A673 (cell line): ENCODE measurements around the gene RAP1GAP2.

Experiments
- EZH2 ChIP-seq: fragments of 200-600 bp; sonication (generic); IDR thresholded peaks from 2 replicates; pipeline ENCODE4 v1.6.1; 2017; ENCODE audit warnings: borderline replicate concordance, low read depth, mild to moderate bottlenecking, mixed read lengths, antibody characterized with exemption, low read length; ENCODE audit not compliant: poor library complexity, severe bottlenecking
- TF ChIP-seq, protein P1 (sequence below): fragments of 300-800, 200-600 bp; sonication (generic); conservative IDR thresholded peaks from 2 replicates; pipeline ENCODE4 v1.5.1; 2017; ENCODE audit warnings: low read depth, mild to moderate bottlenecking, antibody characterized with exemption, low read length, moderate library complexity, mixed read lengths

DNA sequence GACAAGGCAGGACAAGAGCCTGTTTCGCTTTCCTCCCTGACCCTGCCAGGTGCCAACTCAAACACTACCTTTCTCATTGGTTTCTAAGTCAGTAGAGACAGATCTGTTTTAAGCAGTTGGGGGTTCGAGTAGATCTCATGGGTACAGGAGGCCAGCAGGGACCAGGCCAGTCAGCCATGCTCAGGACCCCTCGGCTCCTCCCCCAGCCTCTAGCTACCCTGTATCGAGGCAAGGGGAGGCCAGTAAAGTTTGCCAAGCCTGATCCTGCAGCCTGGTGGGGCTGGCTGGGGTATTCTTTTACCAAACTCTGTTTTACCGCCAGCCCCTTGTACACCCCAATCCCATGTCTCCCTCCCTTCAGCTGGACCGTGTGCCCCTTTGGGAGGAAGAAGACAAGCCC lies 240.6 kb downstream of the RAP1GAP2 start:
- TF ChIP-seq, protein P1, sequence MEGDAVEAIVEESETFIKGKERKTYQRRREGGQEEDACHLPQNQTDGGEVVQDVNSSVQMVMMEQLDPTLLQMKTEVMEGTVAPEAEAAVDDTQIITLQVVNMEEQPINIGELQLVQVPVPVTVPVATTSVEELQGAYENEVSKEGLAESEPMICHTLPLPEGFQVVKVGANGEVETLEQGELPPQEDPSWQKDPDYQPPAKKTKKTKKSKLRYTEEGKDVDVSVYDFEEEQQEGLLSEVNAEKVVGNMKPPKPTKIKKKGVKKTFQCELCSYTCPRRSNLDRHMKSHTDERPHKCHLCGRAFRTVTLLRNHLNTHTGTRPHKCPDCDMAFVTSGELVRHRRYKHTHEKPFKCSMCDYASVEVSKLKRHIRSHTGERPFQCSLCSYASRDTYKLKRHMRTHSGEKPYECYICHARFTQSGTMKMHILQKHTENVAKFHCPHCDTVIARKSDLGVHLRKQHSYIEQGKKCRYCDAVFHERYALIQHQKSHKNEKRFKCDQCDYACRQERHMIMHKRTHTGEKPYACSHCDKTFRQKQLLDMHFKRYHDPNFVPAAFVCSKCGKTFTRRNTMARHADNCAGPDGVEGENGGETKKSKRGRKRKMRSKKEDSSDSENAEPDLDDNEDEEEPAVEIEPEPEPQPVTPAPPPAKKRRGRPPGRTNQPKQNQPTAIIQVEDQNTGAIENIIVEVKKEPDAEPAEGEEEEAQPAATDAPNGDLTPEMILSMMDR = no peak
- TF ChIP-seq EZH2 = no peak
